DOHH2 (cell line): Measurements from ENCODE around the gene FPR3.

Source experiments
- H3F3A ChIP-seq: fragments of 200-600 bp; sonication (generic), shearing (Covaris generic); 2 replicates; pipeline ENCODE4 v1.6.0; 2016; ENCODE audit warnings: antibody characterized with exemption, mild to moderate bottlenecking; ENCODE audit not compliant: control insufficient read depth, insufficient read depth
- H3K27ac ChIP-seq: fragments of 200-600 bp; sonication (generic); 2 replicates; pipeline ENCODE4 v1.5.1; 2014; ENCODE audit warnings: low read depth, mild to moderate bottlenecking, low read length, moderate library complexity
- H3K27me3 ChIP-seq: fragments of 200-600 bp; sonication (generic); 2 replicates; pipeline ENCODE4 v1.6.1; 2014; ENCODE audit warnings: mild to moderate bottlenecking, low read length, mixed read lengths; ENCODE audit not compliant: control insufficient read depth
- H3K36me3 ChIP-seq: fragments of 200-600 bp; sonication (generic); 2 replicates; pipeline ENCODE4 v1.6.1; 2014; ENCODE audit warnings: mild to moderate bottlenecking, low read length, moderate library complexity, mixed read lengths; ENCODE audit not compliant: control insufficient read depth
- H3K4me1 ChIP-seq: fragments of 200-600 bp; sonication (generic); 2 replicates; pipeline ENCODE4 v1.6.1; 2014; ENCODE audit warnings: mild to moderate bottlenecking, low read length, mixed read lengths; ENCODE audit not compliant: control insufficient read depth
- H3K4me2 ChIP-seq: fragments of 200-600 bp; sonication (generic); 2 replicates; pipeline ENCODE4 v1.6.0; 2014; ENCODE audit warnings: mild to moderate bottlenecking, low read length, moderate library complexity
- H3K4me3 ChIP-seq: fragments of 200-600 bp; sonication (generic); 2 replicates; pipeline ENCODE4 v1.5.1; 2014; ENCODE audit warnings: mild to moderate bottlenecking, low read length, mixed read lengths
- H3K79me2 ChIP-seq: fragments of 200-600 bp; sonication (generic); 2 replicates; pipeline ENCODE4 v1.6.1; 2014; ENCODE audit warnings: mild to moderate bottlenecking, low read length, mixed read lengths; ENCODE audit not compliant: control insufficient read depth
- H3K9me2 ChIP-seq: fragments of 200-600 bp; sonication (generic); replicated peaks from 2 replicates; pipeline ENCODE4 v1.6.1; 2014; ENCODE audit warnings: mild to moderate bottlenecking, low read length, mixed read lengths; ENCODE audit not compliant: control insufficient read depth
- H3K9me3 ChIP-seq: fragments of 200-600 bp; sonication (generic); 2 replicates; pipeline ENCODE4 v1.6.1; 2014; ENCODE audit warnings: antibody characterized with exemption, low read length, mixed read lengths; ENCODE audit not compliant: control insufficient read depth, insufficient read depth
- H4K20me1 ChIP-seq: fragments of 200-600 bp; sonication (generic); 2 replicates; pipeline ENCODE4 v1.6.0; 2014; ENCODE audit warnings: low read depth, mild to moderate bottlenecking, antibody characterized with exemption, low read length, moderate library complexity; ENCODE audit not compliant: control insufficient read depth, insufficient read depth
- CTCF ChIP-seq: fragments of 200-600 bp; sonication (generic); IDR thresholded peaks from one replicate; pipeline ENCODE4 v1.5.1; 2014; ENCODE audit warnings: antibody characterized with exemption, mild to moderate bottlenecking, low read depth, low read length; ENCODE audit not compliant: poor library complexity, severe bottlenecking
- EZH2phosphoT487 ChIP-seq: fragments of 200-600 bp; sonication (generic); IDR thresholded peaks from 2 replicates; pipeline ENCODE4 v1.6.1; 2017; ENCODE audit warnings: borderline replicate concordance, mild to moderate bottlenecking, antibody characterized with exemption, low read length, moderate library complexity, mixed read lengths

FPR3 gene

GRCh38 chr19:51799774-51800472 is 5.0 kb downstream of the FPR3 start:
- TF ChIP-seq CTCF (no peak), EZH2phosphoT487 (no peak)
- Histone ChIP-seq H3F3A (no peaks in the 10 kb centered on the region), H3K9me2 (no peaks in the 10 kb centered on the region), H3K27me3 (no peaks in the 10 kb centered on the region), H3K79me2 (no peaks in the 10 kb centered on the region), H3K4me2 (no peak overlapping the region), H3K27ac (no peak overlapping the region), H3K4me1 (no peaks in the 10 kb centered on the region), H3K4me3 (no peak overlapping the region), H3K9me3 (no peaks in the 10 kb centered on the region; the same call in 1 of the 2 replicates), H3K36me3 (no peaks in the 10 kb centered on the region), H4K20me1 (no peaks in the 10 kb centered on the region)

GRCh38 chr19:51800473-51801244 is 5.7 kb downstream of the FPR3 start:
- no peak overlapping the region for H3K4me3 ChIP-seq
- TF ChIP-seq EZH2phosphoT487: no peak
- no peak for TF ChIP-seq CTCF
- no peaks in the 10 kb centered on the region for H3K36me3 ChIP-seq
- no peaks in the 10 kb centered on the region; the same call in 1 of the 2 replicates for H3K9me3 ChIP-seq
- H3K27ac ChIP-seq: no peak overlapping the region
- no peaks in the 10 kb centered on the region for H3K27me3 ChIP-seq
- H3K4me1 ChIP-seq: no peaks in the 10 kb centered on the region
- no peaks in the 10 kb centered on the region for H3F3A ChIP-seq
- H3K4me2 ChIP-seq: no peak overlapping the region
- no peaks in the 10 kb centered on the region for H4K20me1 ChIP-seq
- H3K79me2 ChIP-seq: no peaks in the 10 kb centered on the region
- H3K9me2 ChIP-seq: no peaks in the 10 kb centered on the region

GRCh38 chr19:51802775-51803174 is 7.8 kb downstream of the FPR3 start:
- Histone ChIP-seq H3K27me3 (no peaks in the 10 kb centered on the region), H3K9me2 (no peaks in the 10 kb centered on the region), H3F3A (no peaks in the 10 kb centered on the region), H4K20me1 (no peaks in the 10 kb centered on the region), H3K4me2 (no peak overlapping the region), H3K79me2 (no peaks in the 10 kb centered on the region), H3K4me3 (no peak overlapping the region), H3K4me1 (no peaks in the 10 kb centered on the region), H3K27ac (no peak overlapping the region), H3K36me3 (no peaks in the 10 kb centered on the region), H3K9me3 (no peaks in the 10 kb centered on the region; the same call in 1 of the 2 replicates)
- TF ChIP-seq EZH2phosphoT487: no peak
- TF ChIP-seq CTCF: no peak
